CD4-positive, alpha-beta T cell (primary cell): ENCODE data around the gene LECT2. TPM values are rescaled to one million over a fixed set of nuclear protein-coding genes. Genes with fewer than 3 reads are reported as not detected.

Source experiments
- ATAC-seq: fragments of 200-7000 bp; cut with Tn5 transposase; one replicate; pipeline ENCODE4 v1.10.0; 2022; ENCODE audit warnings: mild to moderate bottlenecking; ENCODE audit not compliant: poor library complexity
- CTCF ChIA-PET: fragments of 350-600 bp; sonication (Branson Sonifier 250); formaldehyde crosslinking; loops from one replicate; lab custom pipeline; 2021; ENCODE audit warnings: antibody characterized with exemption, inconsistent platforms; lab: Charles Lee
- POLR2A ChIA-PET: fragments of 350-600 bp; sonication (Branson Sonifier 250); formaldehyde crosslinking; loops from one replicate; lab custom pipeline; 2021; ENCODE audit warnings: antibody characterized with exemption, inconsistent platforms; lab: Charles Lee
- DNase-seq, 14 experiments: peaks; one replicate each; pipeline ENCODE4 v3.0.0-alpha.2; 2013 to 2020; ENCODE audit warnings: mixed read lengths in 2 of 14
- H3K27ac ChIP-seq, 2 donors: one replicate each; pipeline versions ENCODE4 v1.5.1 to v1.7.0; 2013; ENCODE audit warnings: low read length in 2 of 2, low read depth in 1 of 2, mild to moderate bottlenecking in 1 of 2
- H3K27me3 ChIP-seq, 2 experiments: 1 replicate in 1 of 2; 2 replicates in 1 of 2; pipeline versions ENCODE4 v1.6.1 to v1.7.0; 2013; ENCODE audit warnings: low read length in 2 of 2, control low read depth in 1 of 2, mild to moderate bottlenecking in 1 of 2, moderate library complexity in 1 of 2; ENCODE audit not compliant: insufficient read depth in 2 of 2, control insufficient read depth in 1 of 2
- H3K36me3 ChIP-seq: one replicate; pipeline ENCODE4 v1.6.1; 2013; ENCODE audit warnings: low read length, control low read depth; ENCODE audit not compliant: insufficient read depth
- H3K4me1 ChIP-seq: one replicate; pipeline ENCODE4 v1.6.1; 2013; ENCODE audit warnings: low read length, control low read depth; ENCODE audit not compliant: insufficient read depth
- H3K4me3 ChIP-seq: one replicate; pipeline ENCODE4 v1.5.1; 2013; ENCODE audit warnings: mild to moderate bottlenecking, low read length, moderate library complexity
- H3K9me3 ChIP-seq, 2 experiments: 1 replicate in 1 of 2; 2 replicates in 1 of 2; pipeline versions ENCODE4 v1.6.1 to v1.7.0; 2013; ENCODE audit warnings: low read length in 2 of 2, mild to moderate bottlenecking in 2 of 2, control low read depth in 1 of 2, moderate library complexity in 1 of 2; ENCODE audit not compliant: control insufficient read depth in 1 of 2, insufficient read depth in 1 of 2
- H3K27ac Mint-ChIP-seq: one replicate; pipeline ENCODE4 v1.8.0; 2020; ENCODE audit warnings: mixed read lengths
- H3K27me3 Mint-ChIP-seq: one replicate; pipeline ENCODE4 v1.8.0; 2021; ENCODE audit warnings: mixed read lengths
- H3K36me3 Mint-ChIP-seq: one replicate; pipeline ENCODE4 v1.8.0; 2021; ENCODE audit warnings: low read depth, mixed read lengths
- H3K4me1 Mint-ChIP-seq: one replicate; pipeline ENCODE4 v1.8.0; 2021; ENCODE audit warnings: low read depth, mixed read lengths
- H3K4me3 Mint-ChIP-seq: one replicate; pipeline ENCODE4 v1.8.0; 2020; ENCODE audit warnings: mild to moderate bottlenecking, mixed read lengths
- H3K9me3 Mint-ChIP-seq: one replicate; pipeline ENCODE4 v1.8.0; 2020; ENCODE audit warnings: mixed read lengths
- CTCF ChIP-seq: fragments of 200-600 bp; IDR thresholded peaks from one replicate; pipeline ENCODE4 v1.8.0; 2022; ENCODE audit warnings: antibody characterized with exemption, mild to moderate bottlenecking
- intact Hi-C, 2 experiments: fragments of 100-400 bp; cut with DNase I in 1 of 2; cut with micrococcal nuclease in 1 of 2; formaldehyde crosslinking; loops; one replicate each; pipeline versions ENCODE4 v1.15.1 to v1.9.0; 2023 to 2025; cut with DNase I, micrococcal nuclease
- total RNA-seq, 174 experiments: library from RNA in 2 of 174; stranded (reverse) in 2 of 174; gene quantifications; one replicate each; pipeline ENCODE4 v1.2.3 and lab custom pipeline; 2021 to 2026

LECT2 gene
- total RNA-seq, 2 experiments from 2014 or later, result not detected

DNA sequence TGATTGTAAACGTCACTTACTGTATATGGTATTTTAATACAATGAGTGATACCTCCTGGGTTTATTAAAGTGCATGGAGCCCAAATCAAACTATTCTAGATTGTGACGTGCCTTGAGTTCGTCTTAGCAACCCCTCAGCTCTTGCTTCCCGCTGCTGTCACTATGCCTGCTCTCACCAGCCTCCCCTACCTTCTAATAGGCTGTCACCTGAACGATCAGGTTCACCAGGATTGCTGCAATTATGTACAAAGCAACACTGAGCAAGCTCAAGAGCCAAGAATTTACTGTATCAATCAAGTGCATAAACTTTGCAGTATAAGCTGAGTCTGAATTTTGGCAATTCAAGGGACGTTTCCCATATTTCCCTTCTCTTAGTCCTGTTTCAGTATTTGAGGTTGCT, 3.0 kb downstream of the LECT2 start:
- ATAC-seq, result no peak

DNA sequence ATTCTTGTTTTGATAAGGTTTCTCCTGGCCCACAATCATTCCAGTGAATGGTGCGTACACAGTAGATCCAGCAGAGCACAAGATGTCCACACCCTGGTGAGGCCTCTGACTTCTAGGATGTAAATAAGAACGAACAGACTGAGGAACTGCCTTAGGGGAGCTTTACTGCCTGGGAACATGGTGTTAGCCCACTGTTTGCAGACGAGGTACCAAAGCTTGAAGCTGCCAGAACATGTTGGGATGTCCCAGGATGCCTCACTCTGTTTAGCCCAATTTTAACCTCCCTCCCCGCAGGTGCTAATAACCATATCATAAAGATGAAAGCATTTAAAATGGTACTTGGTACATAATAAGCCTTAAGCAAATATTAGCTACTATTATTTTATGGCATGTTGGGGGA, 3.5 kb downstream of the LECT2 start:
- H3K36me3 ChIP-seq, result no peaks in the 10 kb centered on the region
- H3K27ac ChIP-seq, result no peak overlapping the region
- intact Hi-C loops, result no loop called here
- Mint-ChIP-seq H3K9me3 (no peaks in the 10 kb centered on the region), H3K27me3 (peaks cover 21% of the 10 kb centered on the region), H3K4me3 (no peak overlapping the region), H3K27ac (no peak overlapping the region), H3K36me3 (no peaks in the 10 kb centered on the region), H3K4me1 (no peaks in the 10 kb centered on the region)
- H3K27me3 ChIP-seq, result peaks cover 5 to 8% of the 10 kb centered on the region in 2 experiments
- H3K4me3 ChIP-seq, result no peak overlapping the region
- no peak for DNase-seq
- H3K4me1 ChIP-seq, result no peaks in the 10 kb centered on the region
- no peak for TF ChIP-seq CTCF
- ChIA-PET CTCF (no interaction called here), POLR2A (no interaction called here)
- ATAC-seq, result no peak
- H3K9me3 ChIP-seq, result no peaks in the 10 kb centered on the region

More for the DNA sequence above, 3.0 kb downstream of the LECT2 start:
- no peaks in the 10 kb centered on the region for H3K36me3 Mint-ChIP-seq
- no peak overlapping the region for H3K27ac ChIP-seq
- no peak for DNase-seq
- no peak overlapping the region for H3K4me3 Mint-ChIP-seq
- intact Hi-C loops, result no loop called here
- H3K27me3 Mint-ChIP-seq, result peaks cover 25% of the 10 kb centered on the region
- TF ChIP-seq CTCF, result no peak
- no peaks in the 10 kb centered on the region for H3K4me1 ChIP-seq
- peaks cover 5 to 8% of the 10 kb centered on the region in 2 experiments for H3K27me3 ChIP-seq
- no peak overlapping the region for H3K27ac Mint-ChIP-seq
- no peaks in the 10 kb centered on the region for H3K9me3 ChIP-seq
- no peaks in the 10 kb centered on the region for H3K36me3 ChIP-seq
- H3K4me3 ChIP-seq, result no peak overlapping the region
- no peaks in the 10 kb centered on the region for H3K4me1 Mint-ChIP-seq
- CTCF ChIA-PET, result no interaction called here
- no peaks in the 10 kb centered on the region for H3K9me3 Mint-ChIP-seq
- POLR2A ChIA-PET, result no interaction called here

DNA sequence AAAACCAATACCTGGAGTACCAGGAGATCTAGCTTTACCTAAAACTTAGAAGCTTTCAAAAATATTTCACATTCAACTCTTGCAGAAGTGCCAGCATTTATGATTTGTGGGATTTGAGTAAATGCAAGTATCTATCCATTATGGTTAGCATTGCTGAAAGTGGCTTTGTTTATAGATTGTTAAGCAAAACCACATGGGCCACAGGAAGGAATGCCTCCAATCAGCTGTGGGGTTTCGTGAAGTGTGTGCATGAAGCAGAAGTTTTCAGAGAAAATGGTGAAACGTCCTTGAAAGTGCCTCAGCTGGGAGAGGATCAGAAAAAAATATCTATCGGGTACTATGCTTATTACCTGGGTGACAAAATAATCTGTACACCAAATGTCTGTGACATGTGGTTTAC, 4.2 kb downstream of the LECT2 start:
- no peaks in the 10 kb centered on the region for H3K36me3 Mint-ChIP-seq
- ChIA-PET POLR2A (no interaction called here), CTCF (no interaction called here)
- no peak for DNase-seq
- Histone ChIP-seq H3K4me3 (no peak overlapping the region), H3K36me3 (no peaks in the 10 kb centered on the region), H3K9me3 (no peaks in the 10 kb centered on the region), H3K27me3 (peaks cover 5 to 8% of the 10 kb centered on the region in 2 experiments), H3K27ac (no peak overlapping the region), H3K4me1 (no peaks in the 10 kb centered on the region)
- peaks cover 19% of the 10 kb centered on the region for H3K27me3 Mint-ChIP-seq
- TF ChIP-seq CTCF, result no peak
- intact Hi-C loops, result no loop called here
- no peak overlapping the region for H3K27ac Mint-ChIP-seq
- H3K9me3 Mint-ChIP-seq, result no peaks in the 10 kb centered on the region
- no peaks in the 10 kb centered on the region for H3K4me1 Mint-ChIP-seq
- no peak for ATAC-seq
- no peak overlapping the region for H3K4me3 Mint-ChIP-seq
